Measurements from ENCODE around the gene LRRC56. TPM values are rescaled to one million over a fixed set of nuclear protein-coding genes. Genes with fewer than 3 reads are reported as not detected.

The LRRC56 gene
- total and polyA plus RNA-seq, 2 donors = 0.47 to 2.4 TPM

- H3K4me1 ChIP-seq (ENCODE audit: control insufficient read depth in 2 of 2, insufficient read depth in 2 of 2, low read length in 2 of 2) = peaks cover 8 to 21% of the 10 kb centered on the region in 2 donors
- H3K27me3 ChIP-seq (ENCODE audit: control insufficient read depth in 2 of 2, insufficient read depth in 1 of 2, low read length in 1 of 2) = peaks cover 21 to 22% of the 10 kb centered on the region in 2 donors
- DNase-seq (ENCODE audit: low read depth in 6 of 9, low spot score in 9 of 9) = peak; percentile 86 to 97 (median 92)
- H3K27ac ChIP-seq (ENCODE audit: low read depth in 1 of 2, low read length in 1 of 2) = peak overlapping the region; percentile 100
- H3K9me3 ChIP-seq (ENCODE audit: control insufficient read depth in 2 of 2, insufficient read depth in 1 of 2, low read length in 1 of 2) = peaks cover 0 to 5% of the 10 kb centered on the region in 2 donors
- H3K4me3 ChIP-seq (ENCODE audit: low read length in 2 of 2) = peak overlapping the region; percentile 83 to 99
- H3K36me3 ChIP-seq (ENCODE audit: control insufficient read depth in 2 of 2, insufficient read depth in 2 of 2, low read length in 1 of 2) = peaks cover 18% of the 10 kb centered on the region in 2 donors
- WGBS = under 1% methylated on average over 71 of the region's 71 CpGs
Measured at GRCh38 chr11:506238-506994, 30.9 kb upstream of the LRRC56 start.

GRCh38 chr11:506995-507726, 30.2 kb upstream of the LRRC56 start, which contains the start of gene RNH1:
RNH1 (minus strand) TSS chr11:507242; CDS start chr11:502162, 5,080 bp downstream.
- WGBS = under 1% methylated on average over 93 of the region's 93 CpGs
- Histone ChIP-seq H3K9me3 (ENCODE audit: control insufficient read depth in 2 of 2, insufficient read depth in 1 of 2, low read length in 1 of 2) (peaks cover 0 to 5% of the 10 kb centered on the region in 2 donors), H3K36me3 (ENCODE audit: control insufficient read depth in 2 of 2, insufficient read depth in 2 of 2, low read length in 1 of 2) (peaks cover 10% of the 10 kb centered on the region in 2 donors), H3K27ac (ENCODE audit: low read depth in 1 of 2, low read length in 1 of 2) (peak within 1 kb of the TSS; percentile 100), H3K4me3 (ENCODE audit: low read length in 2 of 2) (peak within 1 kb of the TSS; percentile 83 to 99), H3K4me1 (ENCODE audit: control insufficient read depth in 2 of 2, insufficient read depth in 2 of 2, low read length in 2 of 2) (peaks cover 8 to 21% of the 10 kb centered on the region in 2 donors), H3K27me3 (ENCODE audit: control insufficient read depth in 2 of 2, insufficient read depth in 1 of 2, low read length in 1 of 2) (peaks cover 21 to 22% of the 10 kb centered on the region in 2 donors)
- peak; percentile 56 to 94 (median 89) for DNase-seq (ENCODE audit: low read depth in 6 of 9, low spot score in 9 of 9)

GRCh38 chr11:507727-508515, 29.4 kb upstream of the LRRC56 start:
- Histone ChIP-seq H3K27me3 (ENCODE audit: control insufficient read depth in 2 of 2, insufficient read depth in 1 of 2, low read length in 1 of 2) (peaks cover 21 to 22% of the 10 kb centered on the region in 2 donors), H3K4me1 (ENCODE audit: control insufficient read depth in 2 of 2, insufficient read depth in 2 of 2, low read length in 2 of 2) (peaks cover 8 to 21% of the 10 kb centered on the region in 2 donors), H3K27ac (ENCODE audit: low read depth in 1 of 2, low read length in 1 of 2) (no peak overlapping the region), H3K9me3 (ENCODE audit: control insufficient read depth in 2 of 2, insufficient read depth in 1 of 2, low read length in 1 of 2) (peaks cover 0 to 5% of the 10 kb centered on the region in 2 donors), H3K4me3 (ENCODE audit: low read length in 2 of 2) (peak overlapping the region; percentile 17 to 99), H3K36me3 (ENCODE audit: control insufficient read depth in 2 of 2, insufficient read depth in 2 of 2, low read length in 1 of 2) (peaks cover 9 to 14% of the 10 kb centered on the region in 2 donors)
- 50% methylated on average over 45 of the region's 45 CpGs for WGBS
- no peak for DNase-seq (ENCODE audit: low read depth in 6 of 9, low spot score in 9 of 9)

- peaks cover 0 to 5% of the 10 kb centered on the region in 2 donors for H3K9me3 ChIP-seq (ENCODE audit: control insufficient read depth in 2 of 2, insufficient read depth in 1 of 2, low read length in 1 of 2)
- H3K4me1 ChIP-seq (ENCODE audit: control insufficient read depth in 2 of 2, insufficient read depth in 2 of 2, low read length in 2 of 2) = peaks cover 8 to 21% of the 10 kb centered on the region in 2 donors
- peaks cover 16 to 18% of the 10 kb centered on the region in 2 donors for H3K27me3 ChIP-seq (ENCODE audit: control insufficient read depth in 2 of 2, insufficient read depth in 1 of 2, low read length in 1 of 2)
- 97% methylated on average over 5 of the region's 5 CpGs for WGBS
- H3K36me3 ChIP-seq (ENCODE audit: control insufficient read depth in 2 of 2, insufficient read depth in 2 of 2, low read length in 1 of 2) = peaks cover 9 to 19% of the 10 kb centered on the region in 2 donors
- H3K27ac ChIP-seq (ENCODE audit: low read depth in 1 of 2, low read length in 1 of 2) = no peak overlapping the region
- no peak overlapping the region for H3K4me3 ChIP-seq (ENCODE audit: low read length in 2 of 2)
- DNase-seq (ENCODE audit: low read depth in 6 of 9, low spot score in 9 of 9) = no peak
Measured at GRCh38 chr11:508956-509355, 28.4 kb upstream of the LRRC56 start.

- DNase-seq (ENCODE audit: low read depth in 6 of 9, low spot score in 9 of 9) = no peak
- H3K9me3 ChIP-seq (ENCODE audit: control insufficient read depth in 2 of 2, insufficient read depth in 1 of 2, low read length in 1 of 2) = peaks cover 0 to 17% of the 10 kb centered on the region in 2 donors
- no peaks in the 10 kb centered on the region for H3K27me3 ChIP-seq (ENCODE audit: control insufficient read depth in 2 of 2, insufficient read depth in 1 of 2, low read length in 1 of 2)
- 94% methylated on average over 29 of the region's 29 CpGs for WGBS
- H3K4me3 ChIP-seq (ENCODE audit: low read length in 2 of 2) = no peak overlapping the region
- H3K4me1 ChIP-seq (ENCODE audit: control insufficient read depth in 2 of 2, insufficient read depth in 2 of 2, low read length in 2 of 2) = peaks cover 0 to 4% of the 10 kb centered on the region in 2 donors
- no peak overlapping the region for H3K27ac ChIP-seq (ENCODE audit: low read depth in 1 of 2, low read length in 1 of 2)
- peaks cover 9 to 19% of the 10 kb centered on the region in 2 donors for H3K36me3 ChIP-seq (ENCODE audit: control insufficient read depth in 2 of 2, insufficient read depth in 2 of 2, low read length in 1 of 2)
Measured at GRCh38 chr11:512761-513595, 24.3 kb upstream of the LRRC56 start.

- peaks cover 0 to 25% of the 10 kb centered on the region in 2 donors for H3K9me3 ChIP-seq (ENCODE audit: control insufficient read depth in 2 of 2, insufficient read depth in 1 of 2, low read length in 1 of 2)
- DNase-seq (ENCODE audit: low read depth in 6 of 9, low spot score in 9 of 9) = no peak
- peaks cover 0 to 11% of the 10 kb centered on the region in 2 donors for H3K4me1 ChIP-seq (ENCODE audit: control insufficient read depth in 2 of 2, insufficient read depth in 2 of 2, low read length in 2 of 2)
- H3K27me3 ChIP-seq (ENCODE audit: control insufficient read depth in 2 of 2, insufficient read depth in 1 of 2, low read length in 1 of 2) = no peaks in the 10 kb centered on the region
- H3K27ac ChIP-seq (ENCODE audit: low read depth in 1 of 2, low read length in 1 of 2) = peak overlapping the region; percentile 47 to 76
- WGBS = 94% methylated on average over 10 of the region's 10 CpGs
- H3K4me3 ChIP-seq (ENCODE audit: low read length in 2 of 2) = no peak overlapping the region
- H3K36me3 ChIP-seq (ENCODE audit: control insufficient read depth in 2 of 2, insufficient read depth in 2 of 2, low read length in 1 of 2) = peaks cover 5 to 14% of the 10 kb centered on the region in 2 donors
Measured at GRCh38 chr11:514606-515005, 22.7 kb upstream of the LRRC56 start.

GRCh38 chr11:515131-515530, 22.2 kb upstream of the LRRC56 start:
- H3K36me3 ChIP-seq (ENCODE audit: control insufficient read depth in 2 of 2, insufficient read depth in 2 of 2, low read length in 1 of 2) = peaks cover 0 to 14% of the 10 kb centered on the region in 2 donors
- DNase-seq (ENCODE audit: low read depth in 6 of 9, low spot score in 9 of 9) = no peak
- no peak overlapping the region for H3K4me3 ChIP-seq (ENCODE audit: low read length in 2 of 2)
- WGBS = 89% methylated on average over 6 of the region's 6 CpGs
- H3K9me3 ChIP-seq (ENCODE audit: control insufficient read depth in 2 of 2, insufficient read depth in 1 of 2, low read length in 1 of 2) = peaks cover 0 to 25% of the 10 kb centered on the region in 2 donors
- peaks cover 0 to 11% of the 10 kb centered on the region in 2 donors for H3K4me1 ChIP-seq (ENCODE audit: control insufficient read depth in 2 of 2, insufficient read depth in 2 of 2, low read length in 2 of 2)
- no peaks in the 10 kb centered on the region for H3K27me3 ChIP-seq (ENCODE audit: control insufficient read depth in 2 of 2, insufficient read depth in 1 of 2, low read length in 1 of 2)
- peak overlapping the region; percentile 47 to 76 for H3K27ac ChIP-seq (ENCODE audit: low read depth in 1 of 2, low read length in 1 of 2)

- no peaks in the 10 kb centered on the region for H3K27me3 ChIP-seq (ENCODE audit: control insufficient read depth in 2 of 2, insufficient read depth in 1 of 2, low read length in 1 of 2)
- peaks cover 0 to 25% of the 10 kb centered on the region in 2 donors for H3K9me3 ChIP-seq (ENCODE audit: control insufficient read depth in 2 of 2, insufficient read depth in 1 of 2, low read length in 1 of 2)
- no peak overlapping the region for H3K27ac ChIP-seq (ENCODE audit: low read depth in 1 of 2, low read length in 1 of 2)
- no peak for DNase-seq (ENCODE audit: low read depth in 6 of 9, low spot score in 9 of 9)
- 98% methylated on average over 4 of the region's 4 CpGs for WGBS
- peaks cover 0 to 9% of the 10 kb centered on the region in 2 donors for H3K36me3 ChIP-seq (ENCODE audit: control insufficient read depth in 2 of 2, insufficient read depth in 2 of 2, low read length in 1 of 2)
- peaks cover 0 to 11% of the 10 kb centered on the region in 2 donors for H3K4me1 ChIP-seq (ENCODE audit: control insufficient read depth in 2 of 2, insufficient read depth in 2 of 2, low read length in 2 of 2)
- no peak overlapping the region for H3K4me3 ChIP-seq (ENCODE audit: low read length in 2 of 2)
Measured at GRCh38 chr11:516400-516799, 20.9 kb upstream of the LRRC56 start.

Data from thymus (tissue), 11 donors.